Measurements from ENCODE around the gene TRIL. TPM values are rescaled to one million over a fixed set of nuclear protein-coding genes. Genes with fewer than 3 reads are reported as not detected.

TRIL gene
- total RNA-seq (2013): 0.06 TPM
- polyA plus RNA-seq: not detected
- 0.14 TPM in 1 of 2 replicates, not detected in the other for polyA minus RNA-seq
- total RNA-seq: 0 to 1.5 (median 0.13) reads per million in 11 experiments

DNA sequence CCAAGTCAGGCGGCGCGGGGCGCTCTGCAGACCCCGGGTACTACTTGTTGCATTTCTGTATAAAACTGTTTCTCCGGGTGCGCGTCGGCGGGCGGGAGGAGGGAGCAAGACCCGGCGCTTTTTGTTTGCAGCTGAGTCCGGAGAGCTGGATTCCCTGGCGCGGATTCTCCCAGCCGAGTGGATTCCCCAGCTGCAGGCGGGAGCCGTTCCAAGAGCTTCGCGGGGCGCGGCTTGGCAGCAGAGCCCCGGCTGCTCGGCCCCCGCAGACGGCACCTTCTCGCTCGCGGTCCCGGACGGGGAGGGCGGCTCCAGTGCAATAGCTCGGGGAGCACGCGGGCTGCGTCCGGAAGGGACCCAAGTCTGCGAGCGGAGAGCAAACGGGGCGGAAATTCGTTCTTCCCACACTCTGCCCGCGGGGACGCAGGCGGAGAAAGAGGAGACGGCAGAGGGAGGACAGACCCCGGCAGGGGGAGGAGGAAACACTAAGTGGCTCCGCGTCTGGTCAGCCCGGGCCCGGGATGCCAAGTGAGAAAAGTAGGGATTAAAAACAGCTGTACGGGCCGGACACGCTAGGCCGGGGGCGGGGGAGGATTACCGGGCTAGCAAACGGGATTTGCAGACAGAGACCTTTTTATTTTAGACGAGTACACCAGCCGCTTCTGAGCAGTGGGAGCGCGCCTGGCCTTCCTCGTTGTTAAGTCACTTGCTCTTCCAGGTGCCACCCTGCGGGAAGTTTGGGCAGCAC lies at the start of gene TRIL:
Gene TRIL (minus strand): TSS at position 96 of the 745 bp plus-strand sequence. CDS start 284 bp downstream, outside the sequence.
- Histone ChIP-seq H3K27me3 (ENCODE audit: control insufficient read depth in 2 of 2, insufficient read depth in 2 of 2, low read length in 2 of 2) (peaks cover 61 to 87% of the 10 kb centered on the region in 2 donors), H3K9ac (ENCODE audit: insufficient read depth, low read length, poor library complexity, severe bottlenecking) (no peak within 1 kb of the TSS), H3K4me2 (replicated peaks; ENCODE audit: extremely low read depth, low read length, poor library complexity, severe bottlenecking) (peak within 1 kb of the TSS; percentile 82), H4K20me1 (ENCODE audit: insufficient read depth, low read length) (no peaks in the 10 kb centered on the region), H3K4me3 (replicated peaks in 1 of 3; ENCODE audit: low read depth in 2 of 3, low read length in 3 of 3) (peak within 1 kb of the TSS in 2 of 3 experiments; percentile 17 to 74), H3K4me1 (ENCODE audit: control insufficient read depth in 1 of 2, insufficient read depth in 2 of 2, low read length in 2 of 2) (peaks cover 37 to 38% of the 10 kb centered on the region in 2 donors), H3K9me3 (replicated peaks in 1 of 2; ENCODE audit: control insufficient read depth in 1 of 2, insufficient read depth in 1 of 2, low read length in 2 of 2) (peaks cover 2 to 23% of the 10 kb centered on the region in 2 donors), H3K79me2 (ENCODE audit: insufficient read depth, low read length) (no peaks in the 10 kb centered on the region), H2AFZ (ENCODE audit: insufficient read depth, low read depth, low read length, poor library complexity, severe bottlenecking) (peak within 1 kb of the TSS; percentile 82), H3K36me3 (replicated peaks in 1 of 2; ENCODE audit: control insufficient read depth in 1 of 2, insufficient read depth in 2 of 2, low read length in 2 of 2) (no peaks in the 10 kb centered on the region), H3K27ac (ENCODE audit: low read depth in 1 of 2, low read length in 2 of 2) (no peak within 1 kb of the TSS)
- intact Hi-C loops (cut with micrococcal nuclease): loop anchor here in 1 of 2 donors (10.0 kb wide), 1 partner anchor 146 kb away; no protein-coding TSS in a partner anchor
- H3K9me3 Mint-ChIP-seq: peaks cover 0 to 18% (median 12%) of the 10 kb centered on the region in 7 donors
- 10% methylated on average over 66 of the region's 66 CpGs for WGBS (ENCODE audit: insufficient coverage)
- H3K4me1 Mint-ChIP-seq: peaks cover 29% of the 10 kb centered on the region
- DNase-seq: no peak
- H3K27me3 Mint-ChIP-seq (ENCODE audit: low read depth in 3 of 3): peaks cover 73 to 86% (median 74%) of the 10 kb centered on the region in 3 donors
- H3K27ac Mint-ChIP-seq: no peak within 1 kb of the TSS
- peak within 1 kb of the TSS; percentile 70 to 94 for H3K4me3 Mint-ChIP-seq
- peaks cover 0 to 9% of the 10 kb centered on the region in 2 donors for H3K36me3 Mint-ChIP-seq
- TF ChIP-seq, protein P1, sequence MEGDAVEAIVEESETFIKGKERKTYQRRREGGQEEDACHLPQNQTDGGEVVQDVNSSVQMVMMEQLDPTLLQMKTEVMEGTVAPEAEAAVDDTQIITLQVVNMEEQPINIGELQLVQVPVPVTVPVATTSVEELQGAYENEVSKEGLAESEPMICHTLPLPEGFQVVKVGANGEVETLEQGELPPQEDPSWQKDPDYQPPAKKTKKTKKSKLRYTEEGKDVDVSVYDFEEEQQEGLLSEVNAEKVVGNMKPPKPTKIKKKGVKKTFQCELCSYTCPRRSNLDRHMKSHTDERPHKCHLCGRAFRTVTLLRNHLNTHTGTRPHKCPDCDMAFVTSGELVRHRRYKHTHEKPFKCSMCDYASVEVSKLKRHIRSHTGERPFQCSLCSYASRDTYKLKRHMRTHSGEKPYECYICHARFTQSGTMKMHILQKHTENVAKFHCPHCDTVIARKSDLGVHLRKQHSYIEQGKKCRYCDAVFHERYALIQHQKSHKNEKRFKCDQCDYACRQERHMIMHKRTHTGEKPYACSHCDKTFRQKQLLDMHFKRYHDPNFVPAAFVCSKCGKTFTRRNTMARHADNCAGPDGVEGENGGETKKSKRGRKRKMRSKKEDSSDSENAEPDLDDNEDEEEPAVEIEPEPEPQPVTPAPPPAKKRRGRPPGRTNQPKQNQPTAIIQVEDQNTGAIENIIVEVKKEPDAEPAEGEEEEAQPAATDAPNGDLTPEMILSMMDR (IDR thresholded peaks at IDR 0.05): no peak

- WGBS (ENCODE audit: insufficient coverage): no CpG with 5 or more reads among the region's 2 CpGs
- Histone ChIP-seq H3K27me3 (ENCODE audit: control insufficient read depth in 2 of 2, insufficient read depth in 2 of 2, low read length in 2 of 2) (no peaks in the 10 kb centered on the region), H3K9me3 (replicated peaks in 1 of 2; ENCODE audit: control insufficient read depth in 1 of 2, insufficient read depth in 1 of 2, low read length in 2 of 2) (no peaks in the 10 kb centered on the region), H3K4me3 (replicated peaks in 1 of 3; ENCODE audit: low read depth in 2 of 3, low read length in 3 of 3) (no peak overlapping the region), H4K20me1 (ENCODE audit: insufficient read depth, low read length) (peaks cover 99% of the 10 kb centered on the region), H3K4me1 (ENCODE audit: control insufficient read depth in 1 of 2, insufficient read depth in 2 of 2, low read length in 2 of 2) (peaks cover 4% of the 10 kb centered on the region in 2 donors), H3K27ac (ENCODE audit: low read depth in 1 of 2, low read length in 2 of 2) (no peak overlapping the region), H3K9ac (ENCODE audit: insufficient read depth, low read length, poor library complexity, severe bottlenecking) (no peak overlapping the region), H3K36me3 (replicated peaks in 1 of 2; ENCODE audit: control insufficient read depth in 1 of 2, insufficient read depth in 2 of 2, low read length in 2 of 2) (peaks cover 33 to 90% of the 10 kb centered on the region in 2 donors), H2AFZ (ENCODE audit: insufficient read depth, low read depth, low read length, poor library complexity, severe bottlenecking) (no peak overlapping the region), H3K4me2 (replicated peaks; ENCODE audit: extremely low read depth, low read length, poor library complexity, severe bottlenecking) (no peak overlapping the region), H3K79me2 (ENCODE audit: insufficient read depth, low read length) (no peaks in the 10 kb centered on the region)
- no peaks in the 10 kb centered on the region for H3K27me3 Mint-ChIP-seq (ENCODE audit: low read depth in 3 of 3)
- TF ChIP-seq, protein P1 (IDR thresholded peaks at IDR 0.05): no peak
- no peak overlapping the region for H3K27ac Mint-ChIP-seq
- no peak for DNase-seq
- H3K36me3 Mint-ChIP-seq: peaks cover 63 to 68% of the 10 kb centered on the region in 2 donors
- no peak overlapping the region for H3K4me3 Mint-ChIP-seq
- intact Hi-C loops (cut with micrococcal nuclease): no loop called here
- peaks cover 5% of the 10 kb centered on the region for H3K4me1 Mint-ChIP-seq
- peaks cover 0 to 6% (median 2%) of the 10 kb centered on the region in 7 donors for H3K9me3 Mint-ChIP-seq
These were observed 49.0 kb upstream of the TRIL start for GRCh38 chr7:29007127-29007526.
